Measurements from ENCODE around the gene TGM2. TPM values are rescaled to one million over a fixed set of nuclear protein-coding genes. Genes with fewer than 3 reads are reported as not detected.

The TGM2 gene
- total RNA-seq, 1 donor = 1.9 TPM

GRCh38 chr20:38146628-38147027 lies 18.4 kb downstream of the TGM2 start:
- DNase-seq (ENCODE audit: low read depth in 2 of 3, low spot score in 2 of 3) = no peak

- no peak for DNase-seq (ENCODE audit: low read depth in 2 of 3, low spot score in 2 of 3)
Measured at GRCh38 chr20:38146156-38146555, 18.9 kb downstream of the TGM2 start.

DNA sequence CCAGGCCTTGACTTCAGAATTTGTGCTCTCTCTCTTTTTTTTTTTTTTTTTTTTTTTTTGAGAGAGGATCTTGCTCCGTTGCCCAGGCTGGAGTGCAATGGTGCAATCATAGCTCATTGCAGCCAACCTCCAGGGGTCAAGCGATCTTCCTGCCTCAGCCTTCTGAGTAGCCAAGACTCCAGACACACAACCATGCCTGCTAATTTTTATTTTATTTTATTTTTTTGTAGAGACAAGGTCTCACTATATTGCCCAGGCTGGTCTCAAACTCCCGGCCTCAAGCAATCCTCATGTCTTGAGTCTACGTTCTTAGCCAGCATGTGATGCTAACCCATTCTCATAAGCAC lies 19.4 kb downstream of the TGM2 start:
- DNase-seq (ENCODE audit: low read depth in 2 of 3, low spot score in 2 of 3) = no peak

GRCh38 chr20:38144974-38145728 lies 19.9 kb downstream of the TGM2 start:
- DNase-seq (ENCODE audit: low read depth in 2 of 3, low spot score in 2 of 3) = no peak

DNA sequence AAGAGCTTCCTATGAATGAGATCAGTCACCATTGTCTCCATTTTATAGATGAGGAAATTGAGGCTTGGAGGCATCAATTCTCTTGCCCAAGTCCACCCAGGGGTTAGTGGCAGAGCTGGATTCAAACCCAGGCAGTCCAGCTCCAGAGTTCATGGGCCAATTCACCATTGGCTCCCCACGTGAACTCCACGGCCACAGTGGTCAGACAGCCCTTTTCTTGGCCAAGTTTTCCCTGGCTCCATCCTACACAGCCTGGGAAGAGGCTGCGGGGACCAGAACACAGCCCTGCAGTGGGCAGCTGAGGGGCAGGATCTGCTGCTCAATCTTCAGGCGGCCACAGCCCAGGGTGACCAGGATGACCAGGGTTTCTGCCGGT lies 20.5 kb downstream of the TGM2 start:
- DNase-seq (ENCODE audit: low read depth in 2 of 3, low spot score in 2 of 3) = no peak

GRCh38 chr20:38143646-38144554 lies 21.2 kb downstream of the TGM2 start:
- DNase-seq (ENCODE audit: low read depth in 2 of 3, low spot score in 2 of 3) = peak in 1 of 3 donors; percentile 21

- no peak for DNase-seq (ENCODE audit: low read depth in 2 of 3, low spot score in 2 of 3)
Measured at GRCh38 chr20:38143238-38143645, 21.8 kb downstream of the TGM2 start.

DNA sequence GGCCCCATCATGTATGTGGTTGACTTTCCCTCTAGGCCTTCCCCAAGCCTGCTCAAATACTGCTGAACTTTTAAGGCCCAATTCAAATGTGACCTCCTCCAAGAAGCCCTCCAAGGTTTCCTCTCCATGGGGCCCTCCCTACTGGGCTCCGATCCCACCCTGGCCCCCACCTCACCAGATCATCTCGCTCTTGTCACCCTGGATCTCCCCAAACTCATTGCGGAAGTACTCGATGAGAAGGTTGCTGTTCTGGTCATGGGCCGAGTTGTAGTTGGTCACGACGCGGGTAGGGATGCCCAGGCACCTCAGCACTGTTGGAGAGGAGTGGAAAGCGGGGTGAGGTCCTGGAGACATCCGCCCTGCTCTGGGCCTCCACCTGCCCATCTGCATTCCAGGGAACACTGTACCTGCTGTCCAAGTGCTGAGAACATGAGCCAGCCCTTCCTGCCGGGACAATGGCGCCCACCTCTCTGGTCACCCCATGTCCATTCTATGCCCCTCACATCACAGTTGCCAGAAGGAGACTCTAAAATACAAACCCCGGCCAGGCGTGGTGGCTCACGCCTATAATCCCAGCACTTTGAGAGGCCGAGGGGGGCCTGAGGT lies 23.1 kb downstream of the TGM2 start:
- DNase-seq (ENCODE audit: low read depth in 2 of 3, low spot score in 2 of 3) = no peak

GRCh38 chr20:38141204-38141888 lies 23.7 kb downstream of the TGM2 start:
- no peak for DNase-seq (ENCODE audit: low read depth in 2 of 3, low spot score in 2 of 3)

GRCh38 chr20:38139977-38140753 lies 24.9 kb downstream of the TGM2 start:
- no peak for DNase-seq (ENCODE audit: low read depth in 2 of 3, low spot score in 2 of 3)

DNA sequence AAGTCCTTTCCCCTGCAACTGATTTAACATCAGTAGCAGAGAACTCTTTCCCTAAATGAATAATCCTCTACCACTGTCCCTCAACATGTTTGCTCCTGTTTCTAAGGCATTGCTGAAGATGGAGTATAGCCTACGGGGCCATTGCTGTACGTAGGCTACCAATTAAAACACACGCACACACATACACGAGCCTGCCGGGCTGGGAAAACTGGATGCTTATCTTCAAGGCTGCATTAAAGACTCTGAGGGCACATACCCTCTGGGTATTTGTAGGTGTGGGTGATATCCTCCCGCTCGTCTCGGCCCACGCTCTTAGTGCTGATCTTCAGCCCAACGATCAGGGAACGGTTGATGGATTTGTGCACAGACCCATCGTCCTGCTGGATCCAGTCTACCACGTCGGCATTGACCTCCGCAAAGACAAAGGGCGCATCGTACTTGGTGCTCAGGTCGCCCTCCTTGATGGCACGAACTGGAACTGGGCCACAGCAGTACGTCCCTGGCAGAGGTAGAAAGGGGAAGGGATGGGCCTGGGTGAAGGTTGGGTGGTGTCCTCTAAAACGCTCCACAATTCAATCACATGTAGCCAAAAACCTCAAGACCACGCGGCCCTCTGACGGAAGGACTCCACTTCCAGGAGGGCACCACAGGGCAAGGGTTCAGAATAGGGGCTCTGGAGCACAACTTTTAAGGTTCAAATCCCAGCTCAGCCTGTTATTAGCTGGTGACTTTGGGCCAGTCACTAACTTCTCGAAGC lies 25.7 kb downstream of the TGM2 start:
- no peak for DNase-seq (ENCODE audit: low read depth in 2 of 3, low spot score in 2 of 3)

DNA sequence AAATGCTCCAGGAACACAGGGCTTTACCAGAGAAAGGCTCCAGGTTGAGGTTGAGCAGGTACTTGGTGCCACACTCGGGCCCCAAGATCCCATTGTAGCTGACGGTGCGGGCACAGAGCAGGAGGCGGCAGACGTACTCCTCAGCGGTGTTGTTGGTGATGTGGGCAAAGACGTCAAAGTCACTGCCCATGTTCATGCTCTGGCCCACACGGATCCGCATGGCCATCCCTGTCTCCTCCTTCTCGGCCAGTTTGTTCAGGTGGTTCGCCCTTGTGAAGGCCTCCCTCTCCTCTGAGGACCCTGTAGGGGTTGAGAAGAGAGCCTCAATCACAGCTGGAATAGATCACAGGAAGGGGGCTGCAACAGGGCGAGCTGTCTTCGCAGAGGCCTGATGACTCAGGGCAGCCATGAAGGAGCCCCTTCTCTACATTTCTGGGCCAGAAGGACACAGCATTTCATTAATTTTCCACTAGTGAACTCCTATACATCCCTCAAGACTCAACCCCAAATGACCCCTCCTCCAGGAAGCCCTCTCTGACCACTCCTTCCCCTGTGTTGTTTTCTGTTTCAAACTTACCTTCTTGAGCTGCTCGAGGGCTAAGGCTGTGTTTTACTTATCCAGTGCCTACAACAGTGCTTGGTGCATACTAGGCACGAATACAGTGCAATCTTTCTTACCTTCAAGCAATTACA lies 26.8 kb downstream of the TGM2 start:
- no peak for DNase-seq (ENCODE audit: low read depth in 2 of 3, low spot score in 2 of 3)

DNA sequence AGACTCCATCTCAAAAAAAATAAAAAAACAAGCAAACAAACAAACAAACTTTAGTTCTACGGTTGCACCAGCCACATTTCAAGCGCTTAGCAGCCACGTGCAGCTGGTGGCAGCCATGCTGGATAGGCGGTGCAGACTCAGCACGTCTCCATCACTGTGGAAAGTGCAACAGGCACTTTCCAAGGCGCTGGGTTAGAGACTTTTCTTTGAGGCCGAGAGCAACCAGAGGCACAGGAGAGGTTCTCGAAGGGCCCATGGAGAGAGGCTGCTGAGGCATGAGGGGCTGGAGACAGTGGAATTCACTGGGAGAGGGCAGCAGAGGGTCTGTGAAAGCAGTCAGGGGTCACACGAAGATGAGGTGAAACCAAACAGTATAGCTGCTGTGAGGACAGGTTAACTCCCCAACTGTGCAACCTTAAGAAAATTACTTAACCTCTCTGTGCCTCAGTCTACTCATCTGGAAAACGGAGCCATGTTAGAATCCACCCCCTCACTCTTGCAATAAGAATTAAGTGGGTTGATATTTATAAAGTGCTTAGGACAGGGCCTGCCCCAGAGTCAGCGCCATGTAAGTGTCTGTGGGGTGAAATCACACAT lies 27.5 kb downstream of the TGM2 start:
- no peak for DNase-seq (ENCODE audit: low read depth in 2 of 3, low spot score in 2 of 3)

DNA sequence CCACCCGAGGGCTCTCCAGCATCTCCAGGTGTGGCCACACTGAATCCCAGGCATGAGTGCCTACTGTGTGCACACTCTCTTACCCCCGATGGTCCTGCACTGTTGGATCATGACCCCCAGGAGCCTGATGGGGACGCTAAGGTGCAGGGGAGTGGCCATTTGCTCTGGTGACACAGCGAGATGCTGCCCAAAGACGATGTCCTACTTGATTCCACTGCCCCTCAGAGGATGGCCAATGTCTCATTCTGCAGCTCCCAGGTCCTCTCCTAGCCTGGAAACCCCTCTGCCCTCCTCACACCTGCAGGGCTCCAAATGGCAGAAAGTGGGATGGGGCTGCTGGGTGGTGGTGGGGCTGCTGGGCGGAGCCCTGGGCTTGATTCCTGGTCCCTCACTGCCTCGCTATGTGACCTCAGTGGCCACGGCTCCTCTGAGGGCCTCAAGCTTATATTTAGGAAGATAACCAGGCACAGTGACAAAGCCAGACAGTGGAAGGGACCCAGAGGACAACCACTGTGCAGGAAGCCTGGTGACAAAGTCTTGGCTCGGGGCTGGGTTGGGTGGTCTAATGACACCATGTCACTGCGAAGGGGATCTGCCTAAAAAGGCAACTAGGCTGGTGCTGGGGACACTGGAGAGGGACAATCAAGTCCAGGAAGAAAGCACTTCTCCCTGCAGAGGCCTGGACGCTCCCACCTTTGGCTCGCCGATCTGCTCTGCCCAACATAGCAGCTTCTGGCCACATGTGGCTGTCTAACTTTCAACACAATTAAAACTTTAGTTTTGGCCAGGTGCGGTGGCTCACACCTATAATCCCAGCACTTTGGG lies 28.4 kb downstream of the TGM2 start:
- DNase-seq (ENCODE audit: low read depth in 2 of 3, low spot score in 2 of 3) = no peak

DNA sequence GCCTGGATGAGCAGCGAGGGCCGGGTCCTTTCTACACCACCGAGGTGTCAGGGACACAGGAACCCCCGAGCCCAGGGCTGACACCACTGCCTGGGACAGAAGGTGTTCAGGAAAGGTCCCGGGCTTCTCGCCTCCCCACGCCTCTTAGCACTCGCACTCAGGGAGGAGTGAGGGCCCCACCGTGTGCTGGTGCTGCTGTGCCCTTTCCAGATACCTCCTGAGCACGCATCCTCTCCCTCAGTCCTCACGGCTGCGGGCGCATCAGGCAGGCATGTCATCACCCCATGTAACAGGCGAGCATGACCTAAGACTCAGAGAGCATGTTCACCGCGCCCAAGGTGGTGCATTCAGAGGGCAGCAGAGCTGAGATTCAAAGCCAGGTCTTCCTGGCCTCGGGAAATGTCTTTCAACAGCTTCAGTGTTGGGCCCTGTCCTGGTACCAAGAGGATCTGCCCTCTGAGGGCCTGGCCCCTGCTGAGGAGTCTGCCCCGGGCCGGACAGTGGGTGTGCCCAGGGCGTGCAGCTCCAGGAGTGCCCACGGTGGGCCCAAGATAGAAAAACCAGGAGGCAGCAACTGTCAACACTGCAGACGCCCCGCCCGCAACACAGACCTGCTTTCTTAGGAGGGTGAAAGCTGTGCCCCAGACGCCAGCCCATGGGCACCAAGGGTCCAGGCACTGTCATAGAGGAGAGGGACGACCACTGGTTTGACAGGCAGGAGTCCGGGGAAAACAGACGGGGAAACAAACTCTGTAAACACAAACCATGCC lies 29.2 kb downstream of the TGM2 start:
- no peak for DNase-seq (ENCODE audit: low read depth in 2 of 3, low spot score in 2 of 3)

DNA sequence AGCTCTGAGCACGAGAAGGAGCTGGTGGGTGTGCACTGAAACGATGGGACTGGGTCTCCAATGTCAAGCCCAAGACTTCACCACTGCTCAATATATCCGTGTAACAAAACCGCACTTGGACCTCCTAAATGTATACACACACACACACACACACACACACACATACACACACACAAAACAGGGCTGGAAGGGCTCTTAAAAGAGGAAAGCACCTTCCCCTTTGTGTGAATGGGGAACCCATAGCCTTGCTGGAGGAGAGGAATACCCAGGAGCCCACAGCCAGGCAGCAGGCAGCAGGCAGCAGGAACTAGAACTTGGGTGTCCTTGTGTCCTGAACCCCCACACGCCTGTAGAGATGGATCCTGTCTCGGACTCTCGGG lies 29.8 kb downstream of the TGM2 start:
- DNase-seq (ENCODE audit: low read depth in 2 of 3, low spot score in 2 of 3) = peak in 1 of 3 donors; percentile 12
